A549 treated with AZD2906 at 1 μM for 4 hours (cell line): Measurements from ENCODE around the gene MB21D2. TPM values are rescaled to one million over a fixed set of nuclear protein-coding genes. Genes with fewer than 3 reads are reported as not detected.

Experiments used
- total RNA-seq: library from RNA; stranded (reverse); fragments of 200-300 nt; extraction: Qiagen RNA extraction; gene quantifications from 5 replicates; pipeline ENCODE4 v1.2.3, GENCODE V29; 2022

The MB21D2 gene, protein sequence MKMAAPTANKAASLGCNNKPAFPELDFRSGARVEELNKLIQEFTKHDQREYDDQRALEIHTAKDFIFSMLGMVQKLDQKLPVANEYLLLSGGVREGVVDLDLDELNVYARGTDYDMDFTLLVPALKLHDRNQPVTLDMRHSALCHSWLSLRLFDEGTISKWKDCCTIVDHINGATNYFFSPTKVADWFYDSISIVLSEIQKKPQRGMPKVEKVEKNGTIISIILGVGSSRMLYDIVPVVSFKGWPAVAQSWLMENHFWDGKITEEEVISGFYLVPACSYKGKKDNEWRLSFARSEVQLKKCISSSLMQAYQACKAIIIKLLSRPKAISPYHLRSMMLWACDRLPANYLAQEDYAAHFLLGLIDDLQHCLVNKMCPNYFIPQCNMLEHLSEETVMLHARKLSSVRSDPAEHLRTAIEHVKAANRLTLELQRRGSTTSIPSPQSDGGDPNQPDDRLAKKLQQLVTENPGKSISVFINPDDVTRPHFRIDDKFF
- total RNA-seq, result 4.6 to 5.2 TPM (median 4.8 TPM) in 5 replicates

DNA sequence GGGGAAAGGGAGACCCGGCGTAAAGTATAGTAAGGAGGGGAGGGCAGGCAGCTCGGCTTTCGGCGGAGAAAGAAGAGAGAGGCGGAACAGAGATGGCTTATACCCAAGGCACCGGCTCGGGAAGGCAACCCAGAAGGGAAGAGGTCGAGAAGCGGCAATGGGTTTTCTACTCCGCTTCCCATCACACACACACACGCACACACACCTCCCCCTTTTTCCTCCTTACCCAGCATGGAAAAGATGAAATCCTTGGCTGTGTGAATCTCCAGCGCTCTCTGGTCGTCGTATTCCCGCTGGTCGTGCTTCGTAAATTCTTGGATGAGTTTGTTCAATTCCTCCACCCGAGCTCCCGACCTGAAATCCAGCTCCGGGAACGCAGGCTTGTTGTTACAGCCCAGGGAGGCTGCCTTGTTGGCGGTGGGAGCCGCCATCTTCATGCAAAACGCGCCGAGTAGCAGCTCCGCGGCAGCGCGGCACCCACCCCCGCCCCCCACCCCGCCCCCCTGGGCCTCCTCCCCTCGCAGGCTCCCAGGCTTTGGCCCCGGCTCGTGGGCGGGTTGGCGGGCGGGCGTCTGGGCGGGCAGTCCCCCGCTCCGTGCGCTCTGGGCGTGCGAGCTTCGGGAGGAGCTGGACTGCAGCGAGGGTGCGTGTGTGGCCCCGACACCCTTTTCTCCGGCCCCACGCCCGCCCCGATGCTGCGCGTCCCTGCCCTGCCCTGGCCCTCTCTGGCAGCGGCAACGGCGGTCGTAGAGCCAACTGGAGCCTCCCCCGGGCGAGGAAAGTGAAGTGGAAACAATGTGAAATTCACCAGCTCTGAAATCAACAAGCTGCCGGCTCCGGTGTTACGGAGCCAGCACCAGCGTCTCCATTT lies at the start of gene MB21D2:
Gene MB21D2 (minus strand): TSS at position 453 of the 871 bp plus-strand sequence. CDS start 16 bp downstream, at position 437.

Other genes starting within 250 kb of the MB21D2 start
- gene FGF12, start 190.3 kb downstream of the MB21D2 start, total RNA-seq, result 0.48 to 0.71 TPM (median 0.65 TPM) in 5 replicates